Pancreas (tissue), 8 donors: Measurements from ENCODE around the gene KRT72. TPM values are rescaled to one million over a fixed set of nuclear protein-coding genes. Genes with fewer than 3 reads are reported as not detected.

Experiments
- polyA plus RNA-seq, 2 donors: library from polyadenylated mRNA; stranded (reverse); fragments of 200-250 nt; gene quantifications; one replicate each; pipeline ENCODE4 v1.2.3, GENCODE V29; 2013
- total RNA-seq, 6 donors: library from RNA; stranded (reverse); fragmentation: NEBNext Ultra II Directional in 4 of 6; extraction: Animal tissue kit (Norgen Biotek cat#: 25700) in 4 of 6; gene quantifications; one replicate each; pipeline versions ENCODE4 v1.2.1 to v1.2.4, GENCODE V29; 2021 to 2023
- donor health status: healthy with polysubstance abuse.
- donor health status: DM: no; HTN: no; CAD: no; lungs with moderate emphysema.
- donor health status: DM: no; HTN: no; CAD: no.
- donor health status: Bipolar disorder and iron deficiency.
- donor health status: DM: yes; HTN: yes; CAD: no.
- donor health status: DM: no; HTN: no; CAD: no.
- donor health status: DM: no; HTN: no; CAD: no.
- donor health status: DM: yes; HTN: yes; CAD: no.

Gene KRT72
- total and polyA plus RNA-seq, 8 donors, result 0.09 TPM; not detected in 7

Other genes starting within 250 kb of the KRT72 start
- not detected for gene KRT85, start 234.0 kb downstream of the KRT72 start, total RNA-seq
- gene KRT85, start 234.0 kb downstream of the KRT72 start, polyA plus RNA-seq, result not detected
- gene KRT84, start 215.8 kb downstream of the KRT72 start, total RNA-seq, result not detected
- gene KRT84, start 215.8 kb downstream of the KRT72 start, polyA plus RNA-seq, result not detected
- gene KRT82, start 195.1 kb downstream of the KRT72 start, total RNA-seq, result not detected
- gene KRT82, start 195.1 kb downstream of the KRT72 start, polyA plus RNA-seq, result not detected
- not detected for gene KRT75, start 167.1 kb downstream of the KRT72 start, total RNA-seq
- gene KRT75, start 167.1 kb downstream of the KRT72 start, polyA plus RNA-seq, result not detected
- gene KRT6B, start 149.3 kb downstream of the KRT72 start, total RNA-seq, result 1 to 10 TPM in 2 of 6 donors, under 1 TPM in 3, not detected in 1; 0.08 to 3.6 (median 0.20) TPM
- under 1 TPM in 1 of 2 donors, not detected in 1; 0.23 TPM for gene KRT6B, start 149.3 kb downstream of the KRT72 start, polyA plus RNA-seq
- gene KRT6C, start 127.7 kb downstream of the KRT72 start, total RNA-seq, result not detected
- not detected for gene KRT6C, start 127.7 kb downstream of the KRT72 start, polyA plus RNA-seq
- 1 to 10 TPM in 1 of 6 donors, not detected in 5; 2.2 TPM for gene KRT6A, start 108.2 kb downstream of the KRT72 start, total RNA-seq
- under 1 TPM; 0.15 to 0.82 TPM for gene KRT6A, start 108.2 kb downstream of the KRT72 start, polyA plus RNA-seq
- 1 to 10 TPM in 4 of 6 donors, under 1 TPM in 2; 0.51 to 5.8 (median 1.9) TPM for gene KRT5, start 81.1 kb downstream of the KRT72 start, total RNA-seq
- gene KRT5, start 81.1 kb downstream of the KRT72 start, polyA plus RNA-seq, result 1 to 10 TPM; 1.5 to 1.6 TPM
- not detected for gene KRT71, start 48.3 kb downstream of the KRT72 start, total RNA-seq
- not detected for gene KRT71, start 48.3 kb downstream of the KRT72 start, polyA plus RNA-seq
- gene KRT74, start 27.6 kb downstream of the KRT72 start, total RNA-seq, result not detected
- not detected for gene KRT74, start 27.6 kb downstream of the KRT72 start, polyA plus RNA-seq
- not detected for gene KRT73, start 17.1 kb upstream of the KRT72 start, total RNA-seq
- not detected for gene KRT73, start 17.1 kb upstream of the KRT72 start, polyA plus RNA-seq
- not detected for gene KRT2, start 50.7 kb upstream of the KRT72 start, total RNA-seq
- under 1 TPM in 1 of 2 donors, not detected in 1; 0.02 TPM for gene KRT2, start 50.7 kb upstream of the KRT72 start, polyA plus RNA-seq
- gene KRT1, start 78.9 kb upstream of the KRT72 start, total RNA-seq, result under 1 TPM in 2 of 6 donors, not detected in 4; 0.17 to 0.41 TPM
- not detected for gene KRT1, start 78.9 kb upstream of the KRT72 start, polyA plus RNA-seq
- gene KRT77, start 102.1 kb upstream of the KRT72 start, total RNA-seq, result not detected
- under 1 TPM in 1 of 2 donors, not detected in 1; 0.07 TPM for gene KRT77, start 102.1 kb upstream of the KRT72 start, polyA plus RNA-seq
- not detected for gene KRT76, start 175.9 kb upstream of the KRT72 start, total RNA-seq
- gene KRT76, start 175.9 kb upstream of the KRT72 start, polyA plus RNA-seq, result not detected
- gene KRT3, start 194.7 kb upstream of the KRT72 start, total RNA-seq, result not detected
- not detected for gene KRT3, start 194.7 kb upstream of the KRT72 start, polyA plus RNA-seq
- under 1 TPM in 5 of 6 donors, not detected in 1; 0.09 to 0.28 (median 0.20) TPM for gene KRT4, start 212.7 kb upstream of the KRT72 start, total RNA-seq
- 1 to 10 TPM; 1.3 to 1.9 TPM for gene KRT4, start 212.7 kb upstream of the KRT72 start, polyA plus RNA-seq
- gene KRT79, start 232.8 kb upstream of the KRT72 start, total RNA-seq, result under 1 TPM in 1 of 6 donors, not detected in 5; 0.09 TPM
- not detected for gene KRT79, start 232.8 kb upstream of the KRT72 start, polyA plus RNA-seq
- under 1 TPM in 2 of 6 donors, not detected in 4; 0.35 to 0.56 TPM for gene KRT78, start 247.5 kb upstream of the KRT72 start, total RNA-seq
- 1 to 10 TPM in 1 of 2 donors, under 1 TPM in 1; 0.27 to 1.1 TPM for gene KRT78, start 247.5 kb upstream of the KRT72 start, polyA plus RNA-seq